GM20431 (cell line): Measurements from ENCODE around the gene LYL1.

Experiments used
- in situ Hi-C: fragments of 300-500 bp; cut with MseI, MboI; formaldehyde crosslinking; loops from one replicate; pipeline ENCODE4 v1.15.0; 2020; ENCODE audit warnings: low sequenced_read_pairs; ENCODE audit not compliant: unreplicated experiment

LYL1 gene

DNA sequence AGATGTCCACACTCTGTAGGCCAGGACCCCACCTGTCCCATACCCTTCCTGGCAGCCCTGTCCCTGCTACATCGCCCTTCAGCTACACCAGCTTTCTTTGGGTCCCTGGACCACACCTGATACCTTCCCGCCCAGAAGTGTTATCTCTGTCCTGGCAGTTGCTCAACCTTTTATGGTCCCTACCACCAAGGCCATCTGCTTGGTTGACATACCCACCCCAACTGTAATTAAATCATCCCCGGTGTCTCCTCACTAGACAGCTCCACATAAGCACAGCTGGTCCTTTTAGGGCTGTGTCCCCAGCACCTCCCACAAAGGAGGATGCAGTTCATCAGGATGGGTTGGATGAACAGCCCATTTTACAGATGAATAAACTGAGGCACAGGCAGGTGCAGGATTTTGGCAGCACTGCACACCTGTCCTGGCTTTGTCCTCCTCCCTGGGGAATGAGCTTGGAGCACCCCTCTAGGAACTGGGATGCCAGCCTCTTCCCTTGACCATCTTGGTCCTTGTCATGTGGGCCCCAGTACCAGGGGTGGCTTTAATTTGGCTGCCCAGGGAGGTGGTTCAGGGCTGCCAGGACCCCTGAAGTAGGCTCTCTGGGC is 28.3 kb upstream of the LYL1 start:
- in situ Hi-C loops, result no loop called here

DNA sequence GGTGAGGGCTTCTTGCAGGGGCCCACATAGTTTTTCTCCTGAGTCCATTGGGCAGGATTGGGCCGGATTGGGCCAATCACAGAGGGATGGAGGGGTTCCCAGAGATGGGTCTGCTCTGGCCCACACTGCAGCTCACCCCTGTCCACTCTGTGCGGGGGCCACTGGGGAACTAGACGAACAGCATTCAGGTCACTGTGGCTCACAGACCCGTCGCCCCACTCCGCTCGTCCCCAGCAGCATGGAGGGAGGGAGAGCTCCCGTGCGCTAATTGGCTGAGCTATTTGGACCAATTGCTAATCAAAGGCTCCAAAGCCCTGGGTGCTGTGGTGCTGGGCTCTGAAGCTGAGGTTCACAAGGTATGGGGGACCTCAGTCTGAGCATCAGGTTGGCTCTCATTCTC is 26.7 kb upstream of the LYL1 start:
- in situ Hi-C loops, result no loop called here

DNA sequence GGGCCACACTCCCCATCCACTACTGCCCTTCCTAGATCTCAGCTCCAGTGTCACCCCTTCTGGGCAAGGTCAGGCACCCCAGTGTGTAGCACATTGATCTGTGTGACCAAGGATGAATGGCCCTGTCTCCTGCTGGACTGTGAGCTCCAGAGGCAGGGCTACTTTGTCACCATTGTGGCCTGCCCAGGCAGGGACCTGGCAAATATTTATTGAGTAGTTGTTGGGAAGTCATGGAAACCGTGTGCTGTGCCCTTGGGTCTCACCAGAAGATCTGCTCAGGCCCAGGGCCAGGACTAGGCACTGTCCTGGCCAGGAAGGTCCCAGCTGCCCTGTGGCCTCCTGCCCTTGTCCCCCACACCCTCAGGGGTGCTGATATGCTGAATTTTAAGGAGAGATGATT is 25.9 kb upstream of the LYL1 start:
- in situ Hi-C loops, result no loop called here

DNA sequence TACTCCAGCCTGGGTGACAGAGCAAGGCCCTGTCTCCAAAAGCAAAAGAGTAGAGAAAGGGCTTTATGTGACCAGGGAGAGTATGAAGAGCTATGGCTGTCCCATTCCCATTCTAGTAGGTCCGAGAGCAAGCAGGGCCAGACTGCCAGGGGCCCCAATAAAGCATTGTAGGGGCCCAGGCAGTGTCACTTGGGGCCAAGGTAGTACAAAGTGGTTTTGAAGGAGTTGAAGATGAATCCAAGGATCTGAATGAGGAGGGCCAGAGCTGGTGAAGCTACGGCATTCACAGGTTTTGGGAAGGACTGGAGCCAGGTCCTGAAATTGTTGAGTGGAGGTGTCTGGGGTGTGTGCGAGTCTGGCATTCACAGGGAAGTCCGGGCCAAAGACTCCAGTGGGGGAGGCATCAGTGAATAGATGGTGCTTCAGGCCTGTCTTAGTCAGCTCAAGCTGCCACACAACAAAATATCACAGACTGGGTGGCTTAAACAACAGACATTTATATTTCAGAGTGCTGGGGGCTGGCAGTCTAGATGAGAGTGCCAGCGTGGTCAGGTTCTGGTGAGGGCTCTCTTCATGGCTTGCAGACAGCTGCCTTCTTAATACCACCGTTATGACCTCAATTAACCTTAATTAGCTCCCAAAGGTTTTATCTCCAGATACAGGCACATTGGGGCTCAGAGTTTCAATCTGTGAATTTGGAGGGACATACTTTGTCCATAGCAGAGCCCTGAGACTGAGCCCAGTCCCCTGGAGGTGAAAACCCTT is 25.3 kb upstream of the LYL1 start:
- in situ Hi-C loops, result no loop called here

DNA sequence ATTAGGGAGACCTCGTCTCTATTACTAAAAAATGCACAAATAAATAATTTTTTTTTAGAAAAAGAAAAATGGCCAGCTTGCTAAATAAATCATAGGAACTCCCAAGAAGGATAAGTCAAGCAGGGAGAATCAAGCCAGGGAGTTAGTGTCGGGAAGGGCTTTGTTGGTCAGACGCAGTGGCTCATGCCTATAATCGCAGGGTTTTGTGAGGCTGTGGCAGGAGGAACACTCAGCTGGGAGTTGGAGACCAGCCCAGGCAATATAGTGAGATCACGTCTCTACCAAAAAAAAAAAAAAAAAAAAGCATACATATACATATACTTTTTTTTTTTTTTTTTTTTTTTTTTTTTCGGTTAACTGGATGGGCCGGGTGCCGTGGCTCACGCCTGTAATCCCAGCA is 24.4 kb upstream of the LYL1 start:
- in situ Hi-C loops, result no loop called here

DNA sequence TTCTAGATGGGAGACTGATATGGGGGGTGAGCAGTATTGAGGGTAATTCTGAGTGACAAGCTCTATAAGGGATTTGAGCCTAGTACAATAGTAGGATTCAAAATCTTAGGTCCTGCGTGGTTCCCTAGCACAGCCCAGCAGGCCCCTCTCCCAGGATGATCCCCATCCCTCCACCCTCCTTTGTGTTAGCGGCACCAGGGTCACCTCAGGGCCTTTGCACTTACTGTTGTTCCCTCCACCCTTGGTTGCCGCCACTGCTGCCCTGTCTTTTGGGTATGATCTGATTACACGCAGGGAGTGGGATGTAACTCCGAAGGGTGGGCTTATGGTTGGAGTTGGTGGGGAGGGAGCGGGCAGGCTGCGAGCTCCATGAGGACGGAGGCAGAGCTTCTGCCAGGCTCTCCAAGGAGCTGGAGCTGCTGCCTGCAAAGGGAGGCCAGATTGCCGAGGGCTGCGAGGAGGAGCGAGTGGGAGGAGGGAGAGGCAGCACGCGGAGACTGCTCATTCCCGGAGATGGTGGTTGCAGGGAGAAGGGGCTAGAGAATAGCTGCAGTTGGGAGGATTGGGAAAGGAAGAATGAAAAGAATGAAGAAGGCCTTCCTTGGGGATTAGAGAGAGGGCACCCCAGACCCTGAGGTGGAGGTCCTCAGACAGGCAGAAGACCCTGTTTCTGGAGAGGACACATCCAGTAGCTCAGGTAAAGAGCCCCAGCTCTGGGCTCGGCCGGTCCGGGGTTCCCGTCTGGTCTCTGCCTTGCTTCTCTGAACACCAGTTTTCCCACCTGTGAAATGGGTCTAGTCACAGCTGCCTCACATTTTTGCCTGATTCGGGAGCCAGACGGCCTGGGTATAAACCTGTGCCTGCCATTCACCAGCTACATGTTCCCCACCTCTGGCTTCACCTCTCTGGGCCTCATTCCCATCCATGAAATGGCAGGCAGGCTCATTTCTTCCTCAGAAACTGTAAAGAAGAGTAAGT is 20.6 kb upstream of the LYL1 start:
- in situ Hi-C loops, result no loop called here

DNA sequence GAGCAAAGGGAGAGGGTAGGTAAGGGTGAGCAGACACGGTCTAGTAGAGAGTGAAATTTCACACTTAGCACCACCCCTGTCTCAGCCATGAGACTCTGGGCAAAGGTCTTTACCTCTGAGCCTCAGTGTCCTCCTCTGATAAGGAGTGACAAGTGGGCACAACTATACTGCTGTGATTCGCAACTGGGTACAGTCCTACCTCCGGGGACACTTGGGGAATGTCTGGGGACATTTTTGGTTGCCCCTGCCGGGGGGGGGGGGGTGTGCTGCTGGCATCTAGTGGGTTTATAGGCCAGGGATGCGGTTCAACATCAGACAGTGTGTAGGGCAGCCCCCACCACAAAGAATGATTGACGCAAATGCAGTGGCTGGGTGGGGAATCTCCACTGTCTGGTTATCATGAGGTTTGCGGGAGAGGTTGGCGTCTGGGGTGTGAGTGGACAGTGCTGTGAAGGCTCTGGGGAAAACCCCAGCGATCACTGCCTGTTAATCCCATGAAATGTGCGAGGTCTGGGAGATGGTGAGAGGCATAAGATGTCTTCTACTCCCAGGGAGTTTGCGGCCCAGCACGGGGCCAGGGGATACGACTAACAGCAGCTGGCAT is 19.7 kb upstream of the LYL1 start:
- in situ Hi-C loops, result no loop called here

DNA sequence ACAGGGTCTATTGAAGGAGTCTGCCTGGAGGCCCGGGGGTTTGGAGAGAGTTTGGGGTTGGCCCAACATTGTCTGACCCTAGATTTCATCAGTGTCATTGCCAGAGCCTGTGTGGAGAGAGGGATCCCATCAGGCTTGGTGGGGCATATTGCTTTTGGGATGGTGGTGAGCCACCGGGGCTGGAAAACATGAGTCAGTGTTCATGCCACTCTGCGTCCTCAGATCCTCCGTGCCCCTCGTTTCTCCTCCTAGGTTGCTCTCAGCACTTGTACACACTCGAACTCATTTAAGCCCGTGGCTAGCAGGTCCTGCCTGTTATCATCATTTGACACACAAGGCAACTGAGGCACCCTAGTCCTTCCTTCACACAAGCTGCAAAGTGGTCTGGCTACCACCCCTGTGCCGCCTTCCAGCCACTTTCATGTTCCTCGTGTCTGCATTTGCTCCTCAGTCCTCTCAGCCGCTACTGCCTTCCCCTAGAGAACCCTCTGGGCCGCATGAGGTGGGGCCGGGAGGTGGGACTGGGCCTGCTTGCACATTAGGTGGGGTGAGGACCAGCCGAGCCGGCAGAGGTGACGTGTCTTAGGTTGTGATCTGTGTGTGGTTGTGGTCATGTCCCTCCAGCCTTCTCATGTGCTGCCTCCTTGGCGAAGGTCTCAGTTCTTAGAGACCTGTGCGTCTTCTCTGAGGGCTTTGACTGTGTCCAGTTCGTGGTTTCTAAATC is 19.1 kb upstream of the LYL1 start:
- in situ Hi-C loops, result no loop called here

DNA sequence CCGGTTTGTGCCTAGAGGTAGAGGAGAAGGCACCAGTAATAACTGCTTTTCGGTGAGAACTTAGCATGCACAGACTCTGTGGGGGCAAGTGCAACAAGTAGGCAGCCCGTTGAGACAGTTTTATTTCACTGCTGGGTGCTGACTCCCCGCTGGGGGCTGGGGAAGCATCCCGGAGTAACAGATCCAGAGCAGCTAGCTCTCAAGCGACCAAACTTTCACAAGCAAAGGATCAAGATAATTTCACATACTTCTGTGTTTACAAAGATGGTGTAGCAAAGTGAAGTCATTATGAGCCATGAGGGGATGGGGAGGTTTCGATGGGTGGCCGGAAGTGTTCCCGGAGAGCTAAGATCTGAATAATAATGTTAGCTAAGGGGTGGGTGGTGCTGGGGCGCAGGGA is 18.2 kb upstream of the LYL1 start:
- in situ Hi-C loops, result no loop called here

DNA sequence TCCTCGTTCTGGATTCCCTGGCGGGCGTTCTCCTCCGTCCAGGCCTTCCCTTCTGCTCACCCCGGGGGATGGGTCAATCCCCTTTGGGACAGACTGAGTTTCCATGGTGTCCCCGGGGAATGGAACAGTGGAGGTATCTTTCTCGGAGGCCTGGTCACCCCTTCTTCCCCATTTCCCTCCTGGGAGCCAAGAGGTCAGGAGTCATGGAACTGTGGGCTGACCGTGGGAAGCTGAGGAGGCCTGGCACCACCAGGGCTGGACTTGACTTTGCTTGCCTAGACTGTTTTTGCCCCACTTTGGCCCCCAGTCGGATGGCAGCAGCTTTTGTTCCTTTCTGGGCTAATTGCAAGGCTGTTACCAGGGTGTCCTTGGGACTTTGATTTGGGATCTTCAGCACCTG is 17.4 kb upstream of the LYL1 start:
- in situ Hi-C loops, result no loop called here

DNA sequence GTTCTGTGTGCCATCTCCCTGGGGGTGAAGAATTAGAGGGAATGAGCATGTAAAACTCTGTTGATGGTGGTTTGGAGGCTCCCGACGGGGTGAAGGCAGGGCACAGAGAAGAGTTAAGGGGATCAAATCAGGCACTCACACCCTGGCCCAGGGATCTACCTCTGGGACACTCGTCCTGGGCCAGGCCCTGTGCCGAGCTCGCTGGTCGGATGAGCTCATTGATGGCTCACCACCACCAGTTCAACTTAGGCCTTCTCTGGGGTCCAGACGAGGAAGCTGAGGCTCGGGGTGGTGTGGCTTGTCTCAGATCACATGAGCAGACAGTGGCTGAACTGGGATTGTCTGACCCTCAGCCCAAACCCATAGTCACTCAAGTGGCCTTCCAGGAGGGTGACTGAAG is 17.0 kb upstream of the LYL1 start:
- in situ Hi-C loops, result no loop called here

DNA sequence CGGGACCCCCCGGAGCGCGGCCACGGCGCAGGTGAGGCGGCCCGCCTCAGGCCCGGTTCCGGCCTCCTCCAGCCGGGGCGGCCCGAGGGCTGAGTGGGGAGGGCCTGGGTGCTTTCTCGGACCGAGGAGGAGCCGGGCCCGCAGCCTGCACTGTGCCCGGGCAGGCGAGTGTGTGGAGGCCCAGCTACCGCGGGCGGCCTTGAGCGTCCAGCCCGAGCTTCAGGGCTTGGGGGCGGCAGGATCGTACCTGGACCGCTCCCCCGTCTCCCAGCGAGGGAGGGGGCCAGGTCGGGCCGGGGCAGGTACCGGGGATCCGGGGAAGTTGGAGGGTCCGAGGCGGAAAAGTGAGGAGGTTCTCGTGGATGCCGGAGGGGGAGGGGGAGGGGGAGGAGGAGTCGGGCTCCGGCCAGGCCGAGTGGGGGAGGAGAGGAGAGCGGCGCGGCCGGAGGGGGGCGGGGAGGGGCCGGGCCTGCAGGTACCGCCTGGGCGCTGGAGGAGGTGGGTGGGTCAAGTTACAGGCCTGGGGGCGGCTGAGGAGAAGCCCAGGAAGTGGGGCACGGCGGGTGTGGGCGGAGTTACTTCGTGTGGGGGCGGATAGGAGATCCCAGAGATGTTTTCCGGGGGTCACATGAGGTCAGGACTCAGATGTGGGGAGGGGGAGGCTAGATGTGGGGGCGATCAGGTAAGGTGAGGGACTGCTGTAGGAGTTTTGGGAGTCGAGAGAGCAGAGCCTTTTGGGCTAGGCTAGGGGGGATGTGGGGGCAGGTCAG is 16.0 kb upstream of the LYL1 start:
- in situ Hi-C loops, result no loop called here

DNA sequence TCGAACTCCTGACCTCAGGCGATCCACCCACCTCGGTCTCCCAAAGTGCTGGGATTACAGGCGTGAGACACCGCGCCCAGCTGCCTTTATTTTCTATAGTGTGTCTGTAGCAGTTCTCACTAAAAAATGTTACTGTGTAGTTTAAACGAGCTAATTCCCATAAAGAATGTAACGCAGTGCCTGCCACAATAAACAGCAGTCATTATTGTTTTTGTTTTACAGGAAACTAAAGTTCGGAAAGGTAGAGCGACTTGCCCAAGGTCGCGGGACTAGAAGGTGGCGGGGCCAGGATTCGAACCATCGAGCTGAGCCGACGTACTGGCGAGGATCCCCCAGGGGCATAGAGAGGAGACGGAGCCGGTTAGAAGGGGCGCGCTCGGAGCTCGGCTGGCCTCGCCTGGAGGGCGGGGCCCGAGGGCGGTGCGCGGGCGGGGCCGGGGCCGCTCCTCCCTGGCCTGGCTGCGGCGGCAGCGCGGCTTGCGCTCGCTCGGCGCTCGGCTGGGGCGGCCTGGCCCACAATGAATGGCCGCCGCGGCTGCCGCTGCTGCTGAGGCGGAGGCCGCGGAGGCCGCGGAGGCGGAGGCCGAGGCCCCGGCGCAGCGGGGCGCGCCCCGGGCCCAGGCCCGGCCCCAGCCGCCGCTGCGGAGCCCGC is 15.2 kb upstream of the LYL1 start, which contains the start of gene NACC1:
Gene NACC1 (plus strand): TSS at position 493 of the 652 bp plus-strand sequence. CDS start 16,944 bp downstream, outside the sequence.
- in situ Hi-C loops, result no loop called here

DNA sequence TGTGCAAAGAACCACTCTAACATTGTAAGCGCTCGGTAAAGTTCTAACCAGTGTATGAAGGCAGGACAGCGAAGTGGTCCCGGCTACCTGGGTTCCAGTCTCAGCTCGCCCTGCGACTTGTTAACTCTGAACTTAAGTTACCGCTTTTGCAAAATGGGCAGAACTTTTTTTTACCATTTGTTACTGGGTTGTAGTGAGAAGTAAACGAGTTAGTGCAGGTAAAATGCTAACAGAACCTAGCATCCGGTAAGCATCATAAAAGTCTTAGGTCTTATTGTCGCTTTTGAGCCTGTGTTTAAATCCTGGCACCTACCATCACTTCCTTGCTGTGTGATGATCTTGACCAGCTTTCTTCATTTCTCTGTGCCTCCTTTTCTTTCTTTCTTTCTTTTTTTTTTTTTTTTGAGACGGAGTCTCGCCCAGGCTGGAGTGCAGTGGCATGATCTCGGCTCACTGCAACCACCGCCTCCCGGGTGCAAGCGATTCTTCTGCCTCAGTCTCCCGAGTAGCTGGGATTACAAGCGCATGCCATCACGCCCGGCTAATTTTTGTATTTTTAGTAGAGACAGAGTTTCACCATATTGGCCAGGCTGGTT is 14.6 kb upstream of the LYL1 start:
- in situ Hi-C loops, result no loop called here

DNA sequence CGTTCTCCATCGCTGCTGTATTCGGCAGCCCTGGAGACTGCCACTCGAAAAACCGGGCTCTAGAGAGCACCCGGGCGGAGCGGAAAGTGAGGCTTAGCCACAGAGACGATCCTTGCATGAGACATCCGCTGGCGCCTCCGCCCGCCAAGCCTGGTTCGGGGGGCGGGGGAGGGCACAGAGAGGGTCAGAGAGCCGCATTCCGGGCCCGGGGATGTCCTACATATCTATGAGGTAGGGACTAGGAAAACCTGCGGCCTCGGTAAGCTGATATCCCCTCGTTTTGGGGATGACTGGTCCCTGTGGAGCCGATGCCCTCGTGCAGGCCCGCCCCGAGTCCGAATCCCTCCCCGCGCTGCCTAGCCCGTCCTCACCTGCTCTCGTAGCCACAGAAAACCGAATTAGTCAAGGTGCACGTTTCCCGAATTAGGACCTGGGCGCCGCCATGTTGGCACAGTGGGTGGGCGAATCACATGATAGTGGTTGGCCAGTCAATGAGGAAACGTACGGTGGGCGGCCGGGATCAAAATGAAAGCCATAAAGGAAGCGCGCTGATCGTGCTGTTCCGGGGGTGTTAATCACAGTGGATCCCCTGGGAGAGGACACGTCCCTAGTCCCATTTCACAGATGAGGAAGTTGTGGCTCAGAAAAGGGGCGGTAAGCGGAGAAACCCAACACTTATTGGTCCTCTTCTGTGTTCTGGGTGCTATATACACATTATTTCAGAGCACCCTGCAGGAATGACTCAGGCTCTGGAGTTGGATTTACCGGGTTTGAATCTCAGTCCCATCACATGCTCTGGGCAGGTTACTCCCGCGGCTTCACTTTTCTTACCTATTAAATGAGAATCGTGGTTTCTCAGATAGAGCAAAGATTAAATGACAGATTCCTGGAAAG is 13.9 kb upstream of the LYL1 start, which contains the start of gene TRMT1:
Gene TRMT1 (minus strand): TSS at position 459 of the 894 bp plus-strand sequence. CDS start 341 bp downstream, at position 118.
- in situ Hi-C loops, result no loop called here

DNA sequence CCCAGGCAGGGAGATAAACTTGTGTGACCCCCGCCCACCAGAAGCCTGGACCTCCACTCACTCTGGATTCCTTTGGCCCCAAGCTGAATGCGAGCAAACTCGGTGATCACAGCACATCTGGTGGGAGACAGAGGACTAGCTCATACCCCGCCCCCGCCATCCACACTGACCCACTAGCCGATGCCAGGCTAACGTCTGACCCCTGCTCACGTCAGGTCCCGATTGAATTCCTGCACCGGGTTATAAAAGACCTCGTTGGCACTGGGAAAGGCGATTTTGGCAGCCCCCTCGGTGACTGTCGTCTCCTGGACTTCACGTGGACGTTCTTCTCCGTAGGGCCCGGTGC is 13.3 kb upstream of the LYL1 start:
- in situ Hi-C loops, result no loop called here

DNA sequence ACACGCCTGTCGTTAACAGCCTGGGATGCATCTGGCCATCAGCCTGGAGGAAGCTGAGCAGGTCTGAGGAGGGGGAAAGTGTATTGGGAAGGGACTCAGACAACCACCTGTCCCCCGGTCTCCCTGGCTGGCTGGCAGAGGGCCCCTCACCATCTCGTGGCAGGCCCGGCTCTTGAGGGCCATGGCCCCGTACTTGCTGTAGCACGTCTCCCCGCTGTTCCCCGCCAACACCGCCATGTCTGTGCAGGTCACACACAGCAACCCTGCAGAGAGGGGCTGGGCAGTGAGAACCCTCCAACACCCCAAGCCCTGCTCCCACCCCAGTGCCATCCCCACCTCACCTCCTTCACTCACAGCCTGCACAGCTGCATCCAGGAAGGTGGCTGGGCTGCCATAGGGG is 9.9 kb upstream of the LYL1 start:
- in situ Hi-C loops, result no loop called here
